Kasumi-1 (cell line): ENCODE results near the gene TMEM132C.
"Not testable (repeated sequence)": the region's sequence is repeated elsewhere in the genome, so short reads cannot be mapped to it uniquely, and the experiment has no call there.

Experiments used
- DNase-seq, 2 experiments: peaks; one replicate each; lab custom pipeline; 2025; lab: John Stamatoyannopoulos, UW

The TMEM132C gene

GRCh38 chr12:128267131-128267622 lies at the start of gene TMEM132C:
Gene TMEM132C (plus strand): TSS chr12:128267170. CDS start chr12:128267403, 233 bp downstream.
- DNase-seq, result no peak

- DNase-seq, result no peak
These were observed 42.7 kb upstream of the TMEM132C start for GRCh38 chr12:128224226-128224625.

DNA sequence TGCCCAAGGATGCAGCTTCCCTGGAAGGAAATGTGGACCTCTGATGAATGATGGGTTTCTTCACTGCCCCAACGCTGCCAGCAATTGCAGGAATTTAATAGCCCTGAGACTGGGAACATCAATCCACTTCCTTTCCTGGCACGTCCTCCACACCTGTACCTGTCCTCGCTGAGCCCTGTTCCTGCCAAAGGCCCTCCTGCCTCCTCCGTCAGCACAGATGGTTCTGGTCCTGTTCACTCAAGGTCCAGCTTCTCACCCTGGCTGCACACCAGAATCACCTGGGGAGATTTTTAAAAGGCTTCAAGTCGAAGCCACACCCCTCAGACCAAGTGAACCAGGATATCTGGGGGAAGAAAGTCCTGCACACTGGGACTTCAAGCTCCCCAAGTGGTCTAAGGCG lies 38.4 kb upstream of the TMEM132C start:
- no peak for DNase-seq

DNA sequence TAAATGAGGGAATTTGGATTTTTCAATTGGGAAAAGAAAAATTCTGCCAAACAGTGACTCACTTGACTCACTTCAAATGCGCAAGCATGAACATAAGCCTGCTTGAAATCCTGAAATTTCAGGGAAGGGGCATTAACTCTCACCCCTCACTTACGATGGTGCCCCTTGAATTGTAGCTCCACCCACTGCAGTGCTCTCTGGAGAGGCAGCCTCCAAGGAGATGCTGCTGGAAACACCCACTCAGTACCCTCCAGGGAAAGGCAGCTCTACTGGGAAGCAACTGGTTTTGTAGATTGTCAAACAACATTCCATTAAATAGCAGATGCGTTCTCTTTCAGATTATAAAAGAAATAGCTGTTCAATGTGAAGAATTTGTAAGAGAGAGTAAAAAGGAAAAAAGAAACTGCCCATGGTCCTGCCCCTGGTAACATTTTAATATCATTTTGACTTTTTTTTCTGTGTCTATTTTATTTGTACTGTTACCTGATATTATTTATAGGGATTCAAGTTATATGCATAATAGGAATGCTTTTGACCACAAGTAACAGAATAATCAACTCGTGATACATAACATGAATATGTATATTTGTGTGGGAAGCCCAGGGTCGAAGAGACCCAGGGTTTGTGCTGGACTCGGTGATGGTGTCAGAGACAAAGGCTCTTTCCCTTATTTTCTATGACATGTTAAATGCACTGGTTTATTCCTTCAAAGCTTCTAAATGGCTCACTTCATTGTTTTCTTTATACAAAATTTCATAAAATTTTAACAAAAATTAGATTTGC lies 31.1 kb upstream of the TMEM132C start:
- DNase-seq, result no peak

- no peak for DNase-seq
These were observed 30.4 kb upstream of the TMEM132C start for GRCh38 chr12:128236525-128236924.

DNA sequence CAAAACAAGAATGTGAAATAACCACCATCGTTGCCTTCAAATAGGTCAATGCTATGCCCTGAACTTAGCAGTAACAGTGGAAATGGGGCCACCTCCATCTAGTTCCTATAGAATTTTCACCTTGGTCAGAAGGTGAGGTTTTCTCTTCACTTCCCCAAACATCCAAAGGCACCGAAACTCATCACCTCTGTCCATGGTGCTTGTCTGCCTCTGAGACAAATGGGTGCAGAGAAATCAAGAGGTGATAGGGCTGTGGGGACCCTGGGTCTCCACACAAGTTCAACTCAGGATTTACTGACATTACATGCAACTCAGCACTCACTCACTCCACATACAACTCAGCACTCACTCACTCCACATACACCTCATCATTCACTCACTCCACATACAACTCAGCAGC lies 26.2 kb upstream of the TMEM132C start:
- DNase-seq, result no peak

DNA sequence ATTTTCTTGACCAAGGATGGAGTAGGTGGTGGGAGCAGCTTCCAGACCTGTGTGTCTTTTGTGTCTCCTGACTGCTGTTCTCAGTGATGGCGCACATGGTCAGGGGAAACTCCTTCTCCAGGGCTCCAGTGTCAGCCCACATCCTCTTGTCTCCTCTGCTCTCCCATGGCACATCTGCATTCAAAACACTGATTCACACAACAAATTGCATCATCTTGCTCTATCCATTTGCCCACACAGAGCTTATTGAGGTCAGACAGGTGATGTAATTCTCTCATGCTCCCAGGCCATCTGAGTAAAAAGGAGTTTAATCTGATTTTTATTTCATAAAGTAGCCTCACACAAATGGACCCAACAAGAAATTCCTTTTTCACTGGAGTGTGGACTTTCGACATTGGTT lies 21.8 kb upstream of the TMEM132C start:
- DNase-seq, result no peak

- DNase-seq, result no peak
These were observed 21.1 kb upstream of the TMEM132C start for GRCh38 chr12:128245905-128246304.

GRCh38 chr12:128250096-128250495 lies 16.9 kb upstream of the TMEM132C start:
- no peak for DNase-seq

- not testable (repeated sequence) for DNase-seq
These were observed 13.1 kb upstream of the TMEM132C start for GRCh38 chr12:128253829-128254228.

- DNase-seq, result no peak
These were observed 8.0 kb upstream of the TMEM132C start for GRCh38 chr12:128258866-128259555.

DNA sequence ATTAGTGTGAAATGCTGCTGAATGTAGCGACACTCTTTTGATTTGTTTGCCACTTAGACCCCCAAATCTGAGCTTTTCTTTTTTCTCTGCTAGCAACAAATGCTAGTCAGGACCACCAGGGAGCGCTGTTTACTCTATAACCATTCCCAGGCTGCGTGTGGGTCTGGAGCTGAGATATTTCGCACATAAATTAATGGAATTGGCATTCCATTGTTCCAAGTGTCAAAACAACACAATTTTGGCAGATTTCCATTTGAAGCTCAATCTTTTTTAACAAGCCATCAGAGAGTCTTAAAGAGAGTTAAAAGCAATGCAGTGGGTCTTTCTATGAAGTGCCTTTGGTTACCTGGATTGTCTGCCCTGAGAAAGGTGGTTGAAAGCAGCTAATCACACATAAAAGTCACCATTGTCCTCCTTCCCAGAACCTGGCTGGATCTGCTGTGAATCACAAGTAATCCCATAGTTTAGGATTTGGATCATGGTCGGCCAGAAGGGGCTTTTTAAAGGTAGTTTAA lies 7.4 kb upstream of the TMEM132C start:
- no peak for DNase-seq

GRCh38 chr12:128261757-128262156 lies 5.2 kb upstream of the TMEM132C start:
- no peak for DNase-seq

- no peak for DNase-seq
These were observed 1.4 kb upstream of the TMEM132C start for GRCh38 chr12:128265566-128265965.

DNA sequence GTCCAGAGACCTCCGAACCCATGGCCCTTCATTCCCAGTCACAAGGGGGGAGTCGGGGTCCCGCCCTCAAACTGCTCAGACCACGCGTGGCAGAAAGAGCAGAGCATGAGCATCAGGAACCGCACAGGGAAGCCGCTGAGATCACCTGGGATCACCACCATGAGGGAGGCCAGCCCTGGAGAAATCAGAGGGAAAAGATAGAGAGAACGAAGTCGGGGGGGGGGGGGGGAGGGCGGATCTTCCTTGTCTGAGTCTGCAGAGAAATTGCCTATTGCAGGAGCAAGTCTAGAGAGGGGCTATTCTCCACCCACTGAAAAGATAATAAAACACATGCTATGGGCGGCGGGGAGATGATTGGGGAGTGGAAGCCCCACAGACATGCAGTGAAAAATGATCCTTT lies 884 bp upstream of the TMEM132C start:
- no peak for DNase-seq

DNA sequence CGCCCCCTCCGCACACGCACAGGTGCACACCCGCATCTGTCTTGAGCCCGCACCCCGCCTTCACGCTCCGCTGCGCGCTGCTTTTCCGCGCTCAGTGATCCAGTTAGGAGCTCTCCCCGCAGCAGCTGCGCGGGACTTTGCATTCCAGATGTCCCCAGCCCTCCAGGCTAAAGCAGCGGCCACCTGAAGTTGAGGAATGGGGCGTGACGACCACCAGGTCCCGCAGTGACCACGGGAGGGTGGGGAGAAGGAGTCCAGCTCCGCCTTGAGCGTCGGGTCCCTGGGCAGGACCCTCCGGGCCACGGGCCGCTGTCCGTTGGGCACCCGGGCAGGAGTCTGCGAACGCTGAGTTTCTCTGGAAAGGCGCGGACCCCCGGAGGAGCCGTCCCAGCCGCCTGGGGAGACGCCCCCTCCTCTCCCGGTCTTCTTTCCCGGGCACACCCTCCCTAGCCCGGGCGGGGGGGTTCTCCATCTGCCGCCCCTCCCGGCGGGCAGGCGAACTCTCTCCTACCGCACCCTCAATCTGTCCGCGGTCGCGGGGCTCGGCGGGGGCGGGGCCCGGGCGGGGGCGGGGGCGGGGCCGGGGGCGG lies 334 bp upstream of the TMEM132C start:
- no peak for DNase-seq

- DNase-seq, result no peak
These were observed 845 bp downstream of the TMEM132C start for GRCh38 chr12:128267651-128268378.

DNA sequence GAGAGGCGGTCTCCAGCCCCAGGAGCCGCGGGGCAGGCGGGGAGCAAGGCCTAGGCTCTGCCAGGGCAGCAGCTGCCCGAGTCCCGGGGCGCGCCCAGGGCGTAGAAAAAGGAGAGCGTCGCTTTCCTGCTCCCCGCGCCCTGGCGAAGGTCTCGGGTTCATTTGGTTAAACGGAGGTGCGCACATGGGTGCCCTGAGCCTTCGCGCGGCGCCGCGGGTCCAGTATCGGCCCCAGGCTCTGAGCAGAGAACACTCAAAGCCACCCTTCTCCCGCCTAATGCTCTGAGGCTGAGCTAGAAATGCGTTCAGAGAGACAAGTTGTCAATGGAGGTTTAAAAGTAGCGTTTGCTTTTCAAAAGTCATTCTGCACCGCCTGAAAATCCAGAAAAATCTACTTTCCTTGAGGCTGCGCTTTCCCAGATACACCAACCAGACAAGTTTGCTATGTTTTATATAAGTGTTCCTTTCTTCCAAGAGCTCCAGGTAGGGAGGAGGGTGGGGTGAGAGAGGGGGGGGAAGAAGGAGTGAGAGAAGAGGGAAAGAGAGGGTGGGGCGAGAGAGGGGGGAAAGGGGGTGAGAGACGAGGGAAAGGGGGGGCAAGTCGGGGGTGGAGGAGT lies 1.5 kb downstream of the TMEM132C start:
- no peak for DNase-seq

DNA sequence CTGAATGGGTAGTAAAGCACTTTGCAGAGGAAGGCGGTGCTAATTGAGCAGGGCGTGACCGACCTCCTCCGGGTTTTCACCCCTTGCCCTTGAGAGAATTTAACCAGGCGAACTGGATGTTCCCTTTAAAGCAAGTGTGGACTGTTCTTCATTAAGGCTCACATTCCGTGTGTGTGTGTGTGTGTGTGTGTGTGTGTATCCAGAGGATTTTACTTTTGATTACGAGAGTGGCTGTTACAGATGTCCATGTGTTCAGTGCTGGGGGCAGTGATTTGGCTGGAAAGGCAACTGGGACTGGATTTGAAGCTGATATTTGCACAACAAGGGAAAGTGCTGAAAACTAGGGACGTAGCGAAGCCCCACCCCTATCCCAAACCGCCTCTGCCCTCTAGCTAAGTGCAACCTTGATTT lies 2.2 kb downstream of the TMEM132C start:
- DNase-seq, result no peak

DNA sequence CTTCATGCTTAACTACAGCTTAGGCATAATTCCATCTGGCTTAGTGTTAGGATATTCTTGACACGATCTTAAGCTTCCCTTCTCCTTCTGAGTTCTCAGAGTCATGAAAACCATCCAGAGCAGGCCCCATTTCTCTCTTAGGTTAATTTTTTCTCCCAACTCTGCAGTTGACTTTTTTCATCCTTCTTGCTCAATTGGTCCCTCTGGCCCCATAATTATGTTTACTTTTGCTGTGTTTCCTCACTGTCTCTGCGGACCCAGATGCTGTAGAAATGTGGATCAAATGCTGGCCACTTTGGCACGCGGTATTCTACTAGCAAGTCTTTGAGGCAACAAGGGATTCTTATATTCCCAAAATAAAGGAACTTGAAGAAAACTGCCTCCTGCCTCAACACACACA lies 9.5 kb downstream of the TMEM132C start:
- no peak for DNase-seq

DNA sequence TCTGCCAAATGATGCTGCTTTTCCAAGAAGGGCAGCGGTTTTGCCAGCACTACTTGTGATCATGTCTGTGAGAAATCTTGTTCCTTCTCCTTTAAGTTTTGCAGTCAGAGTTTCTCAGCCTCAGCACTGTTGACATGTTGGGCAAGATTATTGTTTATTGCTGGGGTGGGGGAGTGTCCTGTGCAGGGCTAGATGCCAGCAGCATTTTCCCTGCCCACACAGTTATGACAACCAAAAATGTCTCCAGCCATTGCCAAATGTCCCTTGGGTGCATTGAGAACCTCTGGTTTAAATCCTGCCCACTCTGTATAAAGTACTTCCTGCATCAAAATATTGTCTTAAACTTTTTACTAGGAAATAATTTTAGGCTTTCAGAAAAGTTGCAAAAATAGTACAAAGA lies 20.0 kb downstream of the TMEM132C start:
- no peak for DNase-seq

DNA sequence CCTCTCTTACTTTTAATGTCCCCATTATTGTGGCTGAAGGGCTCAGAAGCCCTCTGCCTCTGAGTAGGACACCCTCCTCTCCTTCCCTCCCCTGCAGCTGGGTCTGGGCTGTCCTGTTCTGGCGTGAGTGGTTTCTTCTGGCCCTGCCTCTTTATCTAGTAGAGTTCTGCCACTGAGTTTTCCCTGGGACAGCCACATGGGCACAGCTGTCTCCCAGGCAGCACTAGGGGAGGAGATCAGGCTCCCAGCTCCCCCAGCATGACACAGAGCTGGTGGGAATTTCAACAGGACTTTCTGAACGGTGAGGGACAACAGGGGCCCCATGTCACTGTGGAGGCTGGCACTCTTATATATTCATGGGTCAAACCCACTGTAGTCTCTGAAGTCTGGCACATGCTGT lies 21.4 kb downstream of the TMEM132C start:
- DNase-seq, result no peak
